Measurements from ENCODE around the gene ACTL10. TPM values are rescaled to one million over a fixed set of nuclear protein-coding genes. Genes with fewer than 3 reads are reported as not detected.
A peak's percentile ranks its signal among the peaks of the same experiment; 100 is the strongest.

Gene ACTL10
- total and polyA plus RNA-seq, 2 of the 13 experiments (the other 11 are each of a cell fraction or from before 2014, with no cell fraction given): not detected

DNA sequence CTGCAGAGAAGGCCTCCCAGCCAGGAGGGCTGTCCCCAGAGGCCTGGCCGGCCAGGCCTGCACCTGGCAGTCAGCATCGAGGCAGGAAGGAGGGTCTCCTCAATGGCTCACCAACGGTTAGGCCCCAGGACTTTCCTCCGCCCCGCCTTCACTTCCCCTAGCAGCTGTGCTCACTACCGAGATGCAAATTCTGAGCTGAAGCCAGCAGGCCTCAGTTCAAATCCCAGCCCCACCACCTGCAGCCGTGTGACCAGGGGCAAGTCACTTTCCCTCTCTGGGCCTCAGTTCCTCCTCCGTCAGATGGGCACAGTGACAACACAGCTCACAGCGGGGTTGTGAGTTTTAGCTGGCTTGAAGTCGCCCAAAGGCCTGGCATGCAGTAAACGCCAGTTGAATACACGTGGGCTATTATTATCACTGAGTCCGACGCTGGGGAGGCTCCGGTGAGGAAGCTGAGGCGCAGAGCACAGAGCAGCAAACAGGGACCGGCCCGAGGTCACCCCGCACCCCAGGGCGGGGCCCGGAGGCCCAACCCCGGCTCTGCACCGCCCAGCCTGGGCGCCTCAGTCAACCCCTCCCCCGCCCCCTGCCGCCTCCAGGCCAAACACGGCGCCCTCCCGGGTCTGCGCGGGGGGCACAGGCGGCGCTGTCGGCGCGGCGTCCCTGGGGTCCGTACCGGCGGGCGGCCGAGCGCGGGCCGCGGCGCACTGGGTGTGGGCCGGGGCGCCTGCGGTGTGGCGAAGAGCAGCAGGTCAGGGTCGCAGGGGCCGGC, 18.8 kb downstream of the ACTL10 start (continued):
- TF ChIP-seq, protein P1, sequence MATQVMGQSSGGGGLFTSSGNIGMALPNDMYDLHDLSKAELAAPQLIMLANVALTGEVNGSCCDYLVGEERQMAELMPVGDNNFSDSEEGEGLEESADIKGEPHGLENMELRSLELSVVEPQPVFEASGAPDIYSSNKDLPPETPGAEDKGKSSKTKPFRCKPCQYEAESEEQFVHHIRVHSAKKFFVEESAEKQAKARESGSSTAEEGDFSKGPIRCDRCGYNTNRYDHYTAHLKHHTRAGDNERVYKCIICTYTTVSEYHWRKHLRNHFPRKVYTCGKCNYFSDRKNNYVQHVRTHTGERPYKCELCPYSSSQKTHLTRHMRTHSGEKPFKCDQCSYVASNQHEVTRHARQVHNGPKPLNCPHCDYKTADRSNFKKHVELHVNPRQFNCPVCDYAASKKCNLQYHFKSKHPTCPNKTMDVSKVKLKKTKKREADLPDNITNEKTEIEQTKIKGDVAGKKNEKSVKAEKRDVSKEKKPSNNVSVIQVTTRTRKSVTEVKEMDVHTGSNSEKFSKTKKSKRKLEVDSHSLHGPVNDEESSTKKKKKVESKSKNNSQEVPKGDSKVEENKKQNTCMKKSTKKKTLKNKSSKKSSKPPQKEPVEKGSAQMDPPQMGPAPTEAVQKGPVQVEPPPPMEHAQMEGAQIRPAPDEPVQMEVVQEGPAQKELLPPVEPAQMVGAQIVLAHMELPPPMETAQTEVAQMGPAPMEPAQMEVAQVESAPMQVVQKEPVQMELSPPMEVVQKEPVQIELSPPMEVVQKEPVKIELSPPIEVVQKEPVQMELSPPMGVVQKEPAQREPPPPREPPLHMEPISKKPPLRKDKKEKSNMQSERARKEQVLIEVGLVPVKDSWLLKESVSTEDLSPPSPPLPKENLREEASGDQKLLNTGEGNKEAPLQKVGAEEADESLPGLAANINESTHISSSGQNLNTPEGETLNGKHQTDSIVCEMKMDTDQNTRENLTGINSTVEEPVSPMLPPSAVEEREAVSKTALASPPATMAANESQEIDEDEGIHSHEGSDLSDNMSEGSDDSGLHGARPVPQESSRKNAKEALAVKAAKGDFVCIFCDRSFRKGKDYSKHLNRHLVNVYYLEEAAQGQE (IDR thresholded peaks at IDR 0.05; ENCODE audit: borderline replicate concordance in 1 of 2, low read depth in 1 of 2, low read length in 2 of 2): no peak
- no peak for TF ChIP-seq ZNF572 (CRISPR knock-in tag; IDR thresholded peaks at IDR 0.05)
- TF ChIP-seq ZNF747 (CRISPR knock-in tag; IDR thresholded peaks at IDR 0.05; ENCODE audit: borderline replicate concordance): no peak
- TF ChIP-seq KDM5B (CRISPR knock-in tag; IDR thresholded peaks at IDR 0.05; ENCODE audit: borderline replicate concordance): peak; percentile 64; the same call in 1 of the 2 replicates
- peak; percentile 50 to 51; a peak in 3 of 4 replicates for TF ChIP-seq POLR2A (IDR thresholded peaks at IDR 0.05; ENCODE audit: insufficient read depth in 1 of 2, low read depth in 2 of 2, low read length in 2 of 2)
- TF ChIP-seq SNAPC2 (CRISPR knock-in tag; IDR thresholded peaks at IDR 0.05): no peak
- TF ChIP-seq ZNF138 (CRISPR knock-in tag; IDR thresholded peaks at IDR 0.05; ENCODE audit: low read depth): no peak
- TF ChIP-seq, protein P2, sequence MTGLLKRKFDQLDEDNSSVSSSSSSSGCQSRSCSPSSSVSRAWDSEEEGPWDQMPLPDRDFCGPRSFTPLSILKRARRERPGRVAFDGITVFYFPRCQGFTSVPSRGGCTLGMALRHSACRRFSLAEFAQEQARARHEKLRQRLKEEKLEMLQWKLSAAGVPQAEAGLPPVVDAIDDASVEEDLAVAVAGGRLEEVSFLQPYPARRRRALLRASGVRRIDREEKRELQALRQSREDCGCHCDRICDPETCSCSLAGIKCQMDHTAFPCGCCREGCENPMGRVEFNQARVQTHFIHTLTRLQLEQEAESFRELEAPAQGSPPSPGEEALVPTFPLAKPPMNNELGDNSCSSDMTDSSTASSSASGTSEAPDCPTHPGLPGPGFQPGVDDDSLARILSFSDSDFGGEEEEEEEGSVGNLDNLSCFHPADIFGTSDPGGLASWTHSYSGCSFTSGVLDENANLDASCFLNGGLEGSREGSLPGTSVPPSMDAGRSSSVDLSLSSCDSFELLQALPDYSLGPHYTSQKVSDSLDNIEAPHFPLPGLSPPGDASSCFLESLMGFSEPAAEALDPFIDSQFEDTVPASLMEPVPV (CRISPR knock-in tag; IDR thresholded peaks at IDR 0.05): peak; percentile 85; the same call in 1 of the 2 replicates
- TF ChIP-seq ZNF333 (CRISPR knock-in tag; IDR thresholded peaks at IDR 0.05; ENCODE audit: borderline replicate concordance): peak; percentile 72; the same call in 1 of the 2 replicates
- TF ChIP-seq SNAI1 (CRISPR knock-in tag; IDR thresholded peaks at IDR 0.05; ENCODE audit: borderline replicate concordance): no peak
- TF ChIP-seq ZNF296 (CRISPR knock-in tag; conservative IDR thresholded peaks at IDR 0.05): no peak
- peak; percentile 24 for TF ChIP-seq IKZF4 (CRISPR knock-in tag; IDR thresholded peaks at IDR 0.05; ENCODE audit: borderline replicate concordance, low read depth, not compliant biosample characterization)
- no peak for TF ChIP-seq ATM (IDR thresholded peaks at IDR 0.05; ENCODE audit: borderline replicate concordance)
- TF ChIP-seq KDM2A (CRISPR knock-in tag; IDR thresholded peaks at IDR 0.05; ENCODE audit: borderline replicate concordance, low read depth): peak; percentile 17; the same call in 1 of the 2 replicates
- no peak for TF ChIP-seq NR3C1 (CRISPR knock-in tag; IDR thresholded peaks at IDR 0.05)
- no peak for TF ChIP-seq TRIM24 (CRISPR knock-in tag; IDR thresholded peaks at IDR 0.05)
- no peak for TF ChIP-seq REL (CRISPR knock-in tag; conservative IDR thresholded peaks at IDR 0.05)
- no peak for TF ChIP-seq EHMT2 (IDR thresholded peaks at IDR 0.05; ENCODE audit: borderline replicate concordance, low read depth, low read length)
- TF ChIP-seq, protein P3, sequence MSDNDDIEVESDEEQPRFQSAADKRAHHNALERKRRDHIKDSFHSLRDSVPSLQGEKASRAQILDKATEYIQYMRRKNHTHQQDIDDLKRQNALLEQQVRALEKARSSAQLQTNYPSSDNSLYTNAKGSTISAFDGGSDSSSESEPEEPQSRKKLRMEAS (IDR thresholded peaks at IDR 0.05): peak; percentile 45
- TF ChIP-seq ZNF615 (CRISPR knock-in tag; IDR thresholded peaks at IDR 0.05; ENCODE audit: borderline replicate concordance): no peak
- TF ChIP-seq EP300 (IDR thresholded peaks at IDR 0.05; ENCODE audit: low read depth in 2 of 2, low read length in 2 of 2): 0 out of 4 replicates have a peak, but pooled peaks of 1 of the 2 experiments have one; percentile 53
- no peak for TF ChIP-seq EP300 (CRISPR knock-in tag; IDR thresholded peaks at IDR 0.05; ENCODE audit: borderline replicate concordance)
- TF ChIP-seq, protein P4, sequence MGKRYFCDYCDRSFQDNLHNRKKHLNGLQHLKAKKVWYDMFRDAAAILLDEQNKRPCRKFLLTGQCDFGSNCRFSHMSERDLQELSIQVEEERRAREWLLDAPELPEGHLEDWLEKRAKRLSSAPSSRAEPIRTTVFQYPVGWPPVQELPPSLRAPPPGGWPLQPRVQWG (CRISPR knock-in tag; IDR thresholded peaks at IDR 0.05; ENCODE audit: borderline replicate concordance, low read depth): no peak
- no peak for TF ChIP-seq YEATS2 (CRISPR knock-in tag; IDR thresholded peaks at IDR 0.05; ENCODE audit: borderline replicate concordance)
